ENCODE results near the gene GPR82.

DNA sequence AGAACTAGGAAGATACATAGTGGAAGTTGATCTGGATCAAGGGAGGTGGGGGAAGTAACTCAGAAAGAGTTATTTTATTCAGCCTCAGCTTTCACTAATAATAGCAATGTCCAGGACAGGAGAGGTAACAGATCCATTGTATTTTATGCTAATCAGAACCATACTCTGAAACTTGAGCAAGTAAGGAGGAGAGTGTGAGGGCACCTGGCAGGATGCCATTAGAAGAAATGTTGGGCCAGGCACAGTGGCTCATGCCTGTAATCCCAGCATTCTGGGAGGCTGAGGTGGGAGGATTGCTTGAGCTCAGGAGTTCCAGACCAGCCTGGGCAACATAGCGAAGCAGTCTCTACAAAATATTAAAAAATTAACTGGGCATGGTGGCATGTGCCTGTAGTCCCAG, 18.9 kb upstream of the GPR82 start:
- no peak for TF ChIP-seq CTCF (IDR thresholded peaks at IDR 0.05)
- no peak for TF ChIP-seq POLR2A (IDR thresholded peaks at IDR 0.05)

Measured in Peyer's patch (tissue), 4 donors.